D721Med (cell line): ENCODE data around the gene DNHD1.

Source experiments
- DNase-seq: peaks from one replicate; pipeline ENCODE4 v3.0.0; 2011; ENCODE audit warnings: low spot score; ENCODE audit not compliant: insufficient read length
- FAIRE-seq: peaks from 2 replicates; lab custom pipeline; 2011; peaks lifted over from hg19 to GRCh38; lab: Jason Lieb, UNC
- CTCF ChIP-seq: IDR thresholded peaks from 2 replicates; pipeline ENCODE4 v1.5.1; 2012; ENCODE audit warnings: mild to moderate bottlenecking, control low read depth; ENCODE audit not compliant: insufficient read depth; ENCODE audit errors: missing control alignments

The DNHD1 gene

GRCh38 chr11:6615882-6616585 is 119.0 kb downstream of the DNHD1 start:
- no peak for DNase-seq
- FAIRE-seq, result no peak
- TF ChIP-seq CTCF, result no peak

GRCh38 chr11:6616596-6617250 is 119.6 kb downstream of the DNHD1 start:
- no peak for FAIRE-seq
- no peak for DNase-seq

GRCh38 chr11:6617315-6617781 is 120.3 kb downstream of the DNHD1 start:
- TF ChIP-seq CTCF, result no peak
- DNase-seq, result no peak
- FAIRE-seq, result no peak

More at GRCh38 chr11:6616596-6617250, 119.6 kb downstream of the DNHD1 start:
- TF ChIP-seq CTCF, result no peak

- no peak for DNase-seq
- TF ChIP-seq CTCF, result no peak
- FAIRE-seq, result no peak
These were observed 121.3 kb downstream of the DNHD1 start for GRCh38 chr11:6618117-6619003.

- FAIRE-seq (no peak), DNase-seq (peak; percentile 79)
- TF ChIP-seq CTCF, result no peak
These were observed 122.1 kb downstream of the DNHD1 start, which contains the start of gene TPP1 for GRCh38 chr11:6619004-6619745. Gene TPP1, minus strand, starts transcription at chr11:6619422. Its CDS starts 22 bp downstream, at chr11:6619400.

GRCh38 chr11:6620636-6621035 is 123.6 kb downstream of the DNHD1 start:
- no peak for TF ChIP-seq CTCF
- FAIRE-seq (no peak), DNase-seq (no peak)
